ENCODE data around the gene BRPF3.
"Not testable (repeated sequence)": the region's sequence is repeated elsewhere in the genome, so short reads cannot be mapped to it uniquely, and the experiment has no call there.

DNA sequence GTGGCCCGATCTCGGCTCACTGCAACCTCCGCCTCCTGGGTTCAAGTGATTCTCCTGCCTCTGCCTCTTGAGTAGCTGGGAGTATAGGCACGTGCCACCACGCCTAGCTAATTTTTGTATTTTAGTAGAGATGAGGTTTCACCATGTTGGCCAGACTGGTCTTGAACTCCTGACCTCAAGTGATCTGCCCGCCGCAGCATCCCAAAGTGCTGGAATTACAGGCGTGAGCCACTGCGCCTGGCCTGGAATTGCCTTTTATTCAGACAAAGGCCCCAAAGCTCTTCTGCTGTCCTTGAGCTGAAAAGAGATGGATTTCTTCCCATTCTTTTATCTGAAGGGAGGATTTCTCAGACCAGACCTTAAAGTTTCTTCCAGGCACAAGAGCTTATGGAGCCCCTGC lies 22.0 kb downstream of the BRPF3 start:
- TF ChIP-seq, protein P1, sequence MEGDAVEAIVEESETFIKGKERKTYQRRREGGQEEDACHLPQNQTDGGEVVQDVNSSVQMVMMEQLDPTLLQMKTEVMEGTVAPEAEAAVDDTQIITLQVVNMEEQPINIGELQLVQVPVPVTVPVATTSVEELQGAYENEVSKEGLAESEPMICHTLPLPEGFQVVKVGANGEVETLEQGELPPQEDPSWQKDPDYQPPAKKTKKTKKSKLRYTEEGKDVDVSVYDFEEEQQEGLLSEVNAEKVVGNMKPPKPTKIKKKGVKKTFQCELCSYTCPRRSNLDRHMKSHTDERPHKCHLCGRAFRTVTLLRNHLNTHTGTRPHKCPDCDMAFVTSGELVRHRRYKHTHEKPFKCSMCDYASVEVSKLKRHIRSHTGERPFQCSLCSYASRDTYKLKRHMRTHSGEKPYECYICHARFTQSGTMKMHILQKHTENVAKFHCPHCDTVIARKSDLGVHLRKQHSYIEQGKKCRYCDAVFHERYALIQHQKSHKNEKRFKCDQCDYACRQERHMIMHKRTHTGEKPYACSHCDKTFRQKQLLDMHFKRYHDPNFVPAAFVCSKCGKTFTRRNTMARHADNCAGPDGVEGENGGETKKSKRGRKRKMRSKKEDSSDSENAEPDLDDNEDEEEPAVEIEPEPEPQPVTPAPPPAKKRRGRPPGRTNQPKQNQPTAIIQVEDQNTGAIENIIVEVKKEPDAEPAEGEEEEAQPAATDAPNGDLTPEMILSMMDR (IDR thresholded peaks at IDR 0.05): not testable (repeated sequence)
- TF ChIP-seq POLR2A (IDR thresholded peaks at IDR 0.05): not testable (repeated sequence)
